ENCODE data around the gene PPP2R1B.

PPP2R1B gene

DNA sequence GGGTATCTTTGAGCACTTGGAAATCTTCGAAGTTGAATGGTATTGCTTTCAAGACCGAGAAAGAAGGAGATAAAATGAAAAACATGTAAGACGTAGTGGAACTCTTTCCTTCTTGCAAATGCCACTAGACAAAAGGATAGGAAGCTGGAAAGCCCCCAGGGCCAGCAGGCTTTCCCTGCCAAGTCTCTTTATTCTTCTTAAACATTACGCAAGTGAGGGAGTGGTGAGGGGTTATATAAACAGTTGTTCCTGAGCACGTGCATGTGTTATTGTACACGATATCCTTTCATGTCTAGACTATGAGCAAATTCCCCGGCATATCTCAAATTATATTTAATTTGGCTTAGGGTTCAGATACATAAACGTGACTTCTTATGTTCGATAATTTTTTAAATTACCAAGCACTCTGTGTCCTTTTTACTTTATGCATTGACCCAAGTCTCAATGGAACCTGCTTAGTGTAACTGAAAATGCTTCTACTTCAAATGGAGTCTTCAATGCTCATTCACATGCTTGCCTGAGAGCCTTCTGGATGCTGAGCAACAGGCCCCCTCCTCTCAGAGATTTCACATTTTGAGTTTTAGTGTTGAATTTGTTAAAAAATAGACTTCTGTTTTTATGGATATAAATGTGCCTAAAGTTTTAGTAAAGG is 59.0 kb downstream of the PPP2R1B start:
- H3K9me3 ChIP-seq (ENCODE audit: control insufficient read depth in 1 of 2, low read length in 2 of 2) = no peaks in the 10 kb centered on the region
- no peak overlapping the region for H3K27ac ChIP-seq (ENCODE audit: low read length)
- H3K36me3 ChIP-seq (ENCODE audit: control insufficient read depth in 1 of 2, insufficient read depth in 2 of 2, low read length in 2 of 2) = peaks cover 38 to 48% of the 10 kb centered on the region in 2 donors
- H3K4me3 ChIP-seq (ENCODE audit: low read depth in 1 of 2, low read length in 2 of 2) = no peak overlapping the region
- no peaks in the 10 kb centered on the region for H3K27me3 ChIP-seq (ENCODE audit: low read depth, low read length)
- H3K4me1 ChIP-seq (ENCODE audit: control insufficient read depth in 1 of 2, insufficient read depth in 2 of 2, low read length in 2 of 2) = peaks cover 0 to 8% of the 10 kb centered on the region in 2 donors

DNA sequence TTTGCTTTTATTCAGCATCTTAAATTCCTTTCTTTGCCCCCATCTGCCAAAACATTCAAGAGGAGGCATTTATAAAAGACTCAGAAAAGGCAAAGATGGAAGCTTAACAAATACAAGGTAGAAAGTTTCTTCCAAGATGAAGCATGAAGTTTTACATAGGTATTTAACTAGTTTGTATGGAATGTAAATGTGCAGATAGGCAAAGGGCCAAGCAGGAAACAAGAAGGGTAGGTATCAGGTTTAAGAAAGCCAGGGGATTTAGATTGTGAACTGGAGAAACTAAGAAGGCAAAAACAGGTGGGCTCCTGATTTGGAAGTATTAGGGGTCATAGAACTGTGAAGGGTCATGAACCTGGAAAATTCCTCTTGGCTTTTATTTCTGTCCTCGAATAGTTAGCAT is 62.6 kb downstream of the PPP2R1B start:
- Histone ChIP-seq H3K9me3 (ENCODE audit: control insufficient read depth in 1 of 2, low read length in 2 of 2) (no peaks in the 10 kb centered on the region), H3K27ac (ENCODE audit: low read length) (no peak overlapping the region), H3K4me3 (ENCODE audit: low read depth in 1 of 2, low read length in 2 of 2) (no peak overlapping the region), H3K27me3 (ENCODE audit: low read depth, low read length) (no peaks in the 10 kb centered on the region), H3K36me3 (ENCODE audit: control insufficient read depth in 1 of 2, insufficient read depth in 2 of 2, low read length in 2 of 2) (peaks cover 27 to 48% of the 10 kb centered on the region in 2 donors), H3K4me1 (ENCODE audit: control insufficient read depth in 1 of 2, insufficient read depth in 2 of 2, low read length in 2 of 2) (peaks cover 0 to 8% of the 10 kb centered on the region in 2 donors)

DNA sequence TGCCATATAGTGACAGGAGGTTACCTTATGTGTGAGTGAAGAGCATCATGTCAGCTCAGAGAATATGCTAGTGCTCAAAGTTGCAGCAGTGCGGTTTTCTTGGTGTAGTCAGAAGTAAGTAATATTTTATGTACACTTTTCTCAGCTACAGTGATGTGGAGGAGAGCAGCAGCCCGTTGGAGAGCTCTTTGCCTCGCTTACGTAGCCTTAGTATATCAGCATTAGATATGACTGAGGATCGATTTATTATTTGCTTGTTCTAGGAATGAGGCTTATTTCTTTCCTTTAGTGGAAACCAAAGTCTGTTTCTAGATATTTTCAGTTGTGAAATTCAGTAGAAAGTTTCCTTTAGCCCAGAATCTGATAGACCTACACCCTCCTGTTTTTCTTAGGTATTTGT is 63.6 kb downstream of the PPP2R1B start:
- H3K4me3 ChIP-seq (ENCODE audit: low read depth in 1 of 2, low read length in 2 of 2) = no peak overlapping the region
- no peaks in the 10 kb centered on the region for H3K27me3 ChIP-seq (ENCODE audit: low read depth, low read length)
- H3K36me3 ChIP-seq (ENCODE audit: control insufficient read depth in 1 of 2, insufficient read depth in 2 of 2, low read length in 2 of 2) = peaks cover 27 to 41% of the 10 kb centered on the region in 2 donors
- no peak overlapping the region for H3K27ac ChIP-seq (ENCODE audit: low read length)
- no peaks in the 10 kb centered on the region for H3K9me3 ChIP-seq (ENCODE audit: control insufficient read depth in 1 of 2, low read length in 2 of 2)
- peaks cover 0 to 8% of the 10 kb centered on the region in 2 donors for H3K4me1 ChIP-seq (ENCODE audit: control insufficient read depth in 1 of 2, insufficient read depth in 2 of 2, low read length in 2 of 2)

- no peaks in the 10 kb centered on the region for H3K4me1 ChIP-seq (ENCODE audit: control insufficient read depth in 1 of 2, insufficient read depth in 2 of 2, low read length in 2 of 2)
- no peak overlapping the region for H3K4me3 ChIP-seq (ENCODE audit: low read depth in 1 of 2, low read length in 2 of 2)
- H3K27ac ChIP-seq (ENCODE audit: low read length) = no peak overlapping the region
- H3K36me3 ChIP-seq (ENCODE audit: control insufficient read depth in 1 of 2, insufficient read depth in 2 of 2, low read length in 2 of 2) = peaks cover 29 to 38% of the 10 kb centered on the region in 2 donors
- no peaks in the 10 kb centered on the region for H3K27me3 ChIP-seq (ENCODE audit: low read depth, low read length)
- H3K9me3 ChIP-seq (ENCODE audit: control insufficient read depth in 1 of 2, low read length in 2 of 2) = no peaks in the 10 kb centered on the region
These were observed 66.0 kb downstream of the PPP2R1B start for GRCh38 chr11:111700162-111700561.

DNA sequence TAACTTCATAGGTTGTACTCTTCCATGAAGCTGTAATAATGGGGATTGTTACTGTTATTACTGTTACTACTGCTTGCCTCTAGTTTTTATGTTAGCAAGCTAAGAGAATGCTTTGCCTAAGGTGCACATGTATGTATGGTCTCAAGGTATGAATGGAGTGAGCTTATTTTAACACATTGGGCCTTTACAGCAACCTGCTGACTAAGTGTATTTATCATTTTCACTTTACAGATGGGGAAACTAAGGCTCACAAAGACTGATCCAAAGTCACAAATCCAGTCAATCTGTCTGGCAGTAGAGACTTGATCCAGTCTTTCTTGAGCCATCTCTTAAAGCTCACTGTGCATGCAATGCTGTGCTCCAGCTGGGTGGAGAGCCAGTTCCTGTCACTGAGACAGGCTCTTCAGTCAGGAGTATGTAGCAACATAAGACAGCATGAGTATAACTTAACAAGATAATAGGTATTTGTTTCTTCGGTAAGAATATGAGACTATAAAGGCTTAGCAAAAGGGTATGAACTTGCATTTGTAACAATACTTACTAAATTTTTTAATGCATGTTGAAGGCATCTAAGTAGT is 66.5 kb downstream of the PPP2R1B start:
- no peaks in the 10 kb centered on the region for H3K4me1 ChIP-seq (ENCODE audit: control insufficient read depth in 1 of 2, insufficient read depth in 2 of 2, low read length in 2 of 2)
- no peak overlapping the region for H3K4me3 ChIP-seq (ENCODE audit: low read depth in 1 of 2, low read length in 2 of 2)
- peaks cover 25 to 36% of the 10 kb centered on the region in 2 donors for H3K36me3 ChIP-seq (ENCODE audit: control insufficient read depth in 1 of 2, insufficient read depth in 2 of 2, low read length in 2 of 2)
- no peak overlapping the region for H3K27ac ChIP-seq (ENCODE audit: low read length)
- no peaks in the 10 kb centered on the region for H3K9me3 ChIP-seq (ENCODE audit: control insufficient read depth in 1 of 2, low read length in 2 of 2)
- no peaks in the 10 kb centered on the region for H3K27me3 ChIP-seq (ENCODE audit: low read depth, low read length)

- Histone ChIP-seq H3K27ac (ENCODE audit: low read length) (no peak overlapping the region), H3K9me3 (ENCODE audit: control insufficient read depth in 1 of 2, low read length in 2 of 2) (no peaks in the 10 kb centered on the region), H3K27me3 (ENCODE audit: low read depth, low read length) (no peaks in the 10 kb centered on the region), H3K36me3 (ENCODE audit: control insufficient read depth in 1 of 2, insufficient read depth in 2 of 2, low read length in 2 of 2) (peaks cover 19 to 34% of the 10 kb centered on the region in 2 donors), H3K4me1 (ENCODE audit: control insufficient read depth in 1 of 2, insufficient read depth in 2 of 2, low read length in 2 of 2) (no peaks in the 10 kb centered on the region), H3K4me3 (ENCODE audit: low read depth in 1 of 2, low read length in 2 of 2) (no peak overlapping the region)
These were observed 67.2 kb downstream of the PPP2R1B start for GRCh38 chr11:111698852-111699559.

- no peak overlapping the region for H3K27ac ChIP-seq (ENCODE audit: low read length)
- H3K4me3 ChIP-seq (ENCODE audit: low read depth in 1 of 2, low read length in 2 of 2) = no peak overlapping the region
- no peaks in the 10 kb centered on the region for H3K9me3 ChIP-seq (ENCODE audit: control insufficient read depth in 1 of 2, low read length in 2 of 2)
- H3K27me3 ChIP-seq (ENCODE audit: low read depth, low read length) = no peaks in the 10 kb centered on the region
- no peaks in the 10 kb centered on the region for H3K4me1 ChIP-seq (ENCODE audit: control insufficient read depth in 1 of 2, insufficient read depth in 2 of 2, low read length in 2 of 2)
- peaks cover 10 to 23% of the 10 kb centered on the region in 2 donors for H3K36me3 ChIP-seq (ENCODE audit: control insufficient read depth in 1 of 2, insufficient read depth in 2 of 2, low read length in 2 of 2)
These were observed 68.2 kb downstream of the PPP2R1B start for GRCh38 chr11:111697933-111698371.

DNA sequence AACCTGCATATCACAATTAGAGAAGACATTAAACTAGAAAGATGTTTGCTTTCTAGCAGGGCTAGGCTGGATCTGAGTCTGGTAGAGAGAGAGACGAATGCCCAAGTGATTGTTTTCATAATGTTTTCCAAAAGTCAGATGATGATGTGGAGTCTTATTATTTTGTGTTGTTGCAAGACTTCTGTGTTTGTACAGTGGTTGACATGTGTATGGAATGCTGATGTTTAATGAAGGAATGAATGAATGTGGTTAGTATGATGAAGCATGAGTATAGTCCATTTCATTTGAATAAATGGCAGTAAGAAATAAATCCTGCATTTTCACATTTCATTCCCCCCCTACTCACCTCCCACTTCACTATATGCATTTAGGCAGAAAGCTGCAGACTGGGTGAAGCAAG is 69.6 kb downstream of the PPP2R1B start:
- Histone ChIP-seq H3K4me1 (ENCODE audit: control insufficient read depth in 1 of 2, insufficient read depth in 2 of 2, low read length in 2 of 2) (no peaks in the 10 kb centered on the region), H3K36me3 (ENCODE audit: control insufficient read depth in 1 of 2, insufficient read depth in 2 of 2, low read length in 2 of 2) (peaks cover 7 to 14% of the 10 kb centered on the region in 2 donors), H3K27me3 (ENCODE audit: low read depth, low read length) (no peaks in the 10 kb centered on the region), H3K4me3 (ENCODE audit: low read depth in 1 of 2, low read length in 2 of 2) (no peak overlapping the region), H3K27ac (ENCODE audit: low read length) (no peak overlapping the region), H3K9me3 (ENCODE audit: control insufficient read depth in 1 of 2, low read length in 2 of 2) (no peaks in the 10 kb centered on the region)

- H3K27ac ChIP-seq (ENCODE audit: low read length) = no peak overlapping the region
These were observed 71.3 kb downstream of the PPP2R1B start for GRCh38 chr11:111694851-111695250.

DNA sequence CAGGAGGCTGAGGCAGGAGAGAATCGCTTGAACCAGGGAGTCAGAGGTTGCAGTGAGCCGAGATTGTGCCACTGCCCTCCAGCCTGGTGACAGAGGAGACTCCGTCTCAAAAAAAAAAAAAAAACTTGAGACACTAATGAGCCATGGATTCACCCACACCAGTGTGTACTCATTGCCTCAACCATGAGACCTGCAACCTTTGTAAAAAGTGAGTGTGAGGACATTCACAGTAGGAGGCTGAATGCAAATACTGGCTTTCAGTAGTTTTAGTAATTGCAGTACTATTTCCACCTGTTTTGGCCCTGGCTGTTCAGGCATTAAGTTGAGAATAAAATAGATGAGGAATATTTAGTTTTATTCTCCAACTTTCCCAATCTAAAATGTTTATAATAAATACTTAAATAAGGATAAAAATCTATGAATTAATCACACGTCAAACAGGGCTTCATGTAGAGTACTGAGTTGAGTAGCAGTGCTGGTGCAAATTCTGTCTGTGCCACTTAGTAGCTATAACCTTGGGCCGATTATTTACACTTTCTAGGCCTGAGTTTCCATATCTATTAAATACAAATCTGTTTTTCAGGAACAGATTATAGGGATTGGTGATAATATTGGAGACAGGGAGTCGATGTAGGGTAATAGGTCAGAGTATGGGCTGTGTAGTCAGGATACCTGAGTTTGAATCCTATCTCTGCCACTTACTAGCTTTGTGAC is 72.8 kb downstream of the PPP2R1B start:
- Histone ChIP-seq H3K27ac (ENCODE audit: low read length) (no peak overlapping the region), H3K27me3 (ENCODE audit: low read depth, low read length) (no peaks in the 10 kb centered on the region), H3K36me3 (ENCODE audit: control insufficient read depth in 1 of 2, insufficient read depth in 2 of 2, low read length in 2 of 2) (peaks cover 15 to 19% of the 10 kb centered on the region in 2 donors), H3K9me3 (ENCODE audit: control insufficient read depth in 1 of 2, low read length in 2 of 2) (no peaks in the 10 kb centered on the region), H3K4me3 (ENCODE audit: low read depth in 1 of 2, low read length in 2 of 2) (no peak overlapping the region), H3K4me1 (ENCODE audit: control insufficient read depth in 1 of 2, insufficient read depth in 2 of 2, low read length in 2 of 2) (no peaks in the 10 kb centered on the region)

More at GRCh38 chr11:111694851-111695250, 71.3 kb downstream of the PPP2R1B start:
- Histone ChIP-seq H3K27me3 (ENCODE audit: low read depth, low read length) (no peaks in the 10 kb centered on the region), H3K36me3 (ENCODE audit: control insufficient read depth in 1 of 2, insufficient read depth in 2 of 2, low read length in 2 of 2) (peaks cover 5 to 7% of the 10 kb centered on the region in 2 donors), H3K9me3 (ENCODE audit: control insufficient read depth in 1 of 2, low read length in 2 of 2) (no peaks in the 10 kb centered on the region), H3K4me3 (ENCODE audit: low read depth in 1 of 2, low read length in 2 of 2) (no peak overlapping the region), H3K4me1 (ENCODE audit: control insufficient read depth in 1 of 2, insufficient read depth in 2 of 2, low read length in 2 of 2) (no peaks in the 10 kb centered on the region)

DNA sequence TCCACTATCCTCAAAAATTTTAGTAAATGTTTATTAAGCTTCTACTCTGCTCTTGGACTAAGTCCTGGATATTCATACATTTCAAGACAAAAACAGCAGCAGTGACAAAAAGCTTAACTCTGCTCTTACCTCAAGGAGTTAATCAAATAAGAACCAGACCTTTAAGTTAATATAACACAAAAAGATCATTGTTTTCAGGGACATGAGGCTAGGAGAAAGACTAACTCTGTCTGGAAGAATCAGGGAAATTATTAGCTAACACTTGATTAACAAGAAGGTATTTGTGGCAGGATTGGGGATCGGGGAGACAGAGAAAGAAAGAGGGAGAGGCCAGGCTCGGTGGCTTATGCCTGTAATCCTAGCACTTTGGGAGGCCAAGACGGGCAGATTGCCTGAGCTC is 74.4 kb downstream of the PPP2R1B start:
- Histone ChIP-seq H3K27me3 (ENCODE audit: low read depth, low read length) (no peaks in the 10 kb centered on the region), H3K4me1 (ENCODE audit: control insufficient read depth in 1 of 2, insufficient read depth in 2 of 2, low read length in 2 of 2) (no peaks in the 10 kb centered on the region), H3K9me3 (ENCODE audit: control insufficient read depth in 1 of 2, low read length in 2 of 2) (no peaks in the 10 kb centered on the region), H3K27ac (ENCODE audit: low read length) (no peak overlapping the region), H3K36me3 (ENCODE audit: control insufficient read depth in 1 of 2, insufficient read depth in 2 of 2, low read length in 2 of 2) (peaks cover 16 to 24% of the 10 kb centered on the region in 2 donors), H3K4me3 (ENCODE audit: low read depth in 1 of 2, low read length in 2 of 2) (no peak overlapping the region)

All from muscle layer of duodenum (tissue), 2 donors.